Measurements from ENCODE around the gene ALK.

ALK gene

GRCh38 chr2:29876374-29876773 is 45.0 kb downstream of the ALK start:
- H3K4me3 ChIP-seq (ENCODE audit: control insufficient read depth, low read depth, low read length) = no peak overlapping the region
- TF ChIP-seq, protein P1, sequence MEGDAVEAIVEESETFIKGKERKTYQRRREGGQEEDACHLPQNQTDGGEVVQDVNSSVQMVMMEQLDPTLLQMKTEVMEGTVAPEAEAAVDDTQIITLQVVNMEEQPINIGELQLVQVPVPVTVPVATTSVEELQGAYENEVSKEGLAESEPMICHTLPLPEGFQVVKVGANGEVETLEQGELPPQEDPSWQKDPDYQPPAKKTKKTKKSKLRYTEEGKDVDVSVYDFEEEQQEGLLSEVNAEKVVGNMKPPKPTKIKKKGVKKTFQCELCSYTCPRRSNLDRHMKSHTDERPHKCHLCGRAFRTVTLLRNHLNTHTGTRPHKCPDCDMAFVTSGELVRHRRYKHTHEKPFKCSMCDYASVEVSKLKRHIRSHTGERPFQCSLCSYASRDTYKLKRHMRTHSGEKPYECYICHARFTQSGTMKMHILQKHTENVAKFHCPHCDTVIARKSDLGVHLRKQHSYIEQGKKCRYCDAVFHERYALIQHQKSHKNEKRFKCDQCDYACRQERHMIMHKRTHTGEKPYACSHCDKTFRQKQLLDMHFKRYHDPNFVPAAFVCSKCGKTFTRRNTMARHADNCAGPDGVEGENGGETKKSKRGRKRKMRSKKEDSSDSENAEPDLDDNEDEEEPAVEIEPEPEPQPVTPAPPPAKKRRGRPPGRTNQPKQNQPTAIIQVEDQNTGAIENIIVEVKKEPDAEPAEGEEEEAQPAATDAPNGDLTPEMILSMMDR (IDR thresholded peaks at IDR 0.05; ENCODE audit: control insufficient read depth, insufficient read depth, low read depth, low read length, missing control alignments) = no peak
- no peak for DNase-seq (ENCODE audit: low read depth)

- no peak overlapping the region for H3K4me3 ChIP-seq (ENCODE audit: control insufficient read depth, low read depth, low read length)
- TF ChIP-seq, protein P1 (IDR thresholded peaks at IDR 0.05; ENCODE audit: control insufficient read depth, insufficient read depth, low read depth, low read length, missing control alignments) = no peak
- DNase-seq (ENCODE audit: low read depth) = no peak
Observed at GRCh38 chr2:29874745-29875144, 46.6 kb downstream of the ALK start.

DNA sequence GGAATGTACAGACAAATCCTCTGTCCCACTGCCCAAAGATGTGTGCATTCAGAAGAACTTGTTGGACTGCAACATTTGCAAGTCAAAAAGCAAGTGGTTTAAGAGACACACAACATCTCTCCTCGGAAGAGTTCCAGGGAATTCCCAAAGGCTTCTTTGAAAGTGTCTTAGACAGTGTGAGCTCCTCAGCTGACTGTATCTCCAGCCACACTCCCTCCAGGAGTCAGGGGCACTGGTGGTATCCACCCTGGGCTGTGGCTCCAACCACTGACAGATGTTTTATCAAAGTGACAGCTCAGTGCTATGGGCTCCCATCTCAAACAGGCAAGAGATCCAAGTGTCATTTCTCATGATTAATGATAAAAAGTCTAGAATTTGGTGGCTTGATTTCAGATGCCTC is 48.5 kb downstream of the ALK start:
- DNase-seq (ENCODE audit: low read depth) = no peak
- TF ChIP-seq, protein P1 (IDR thresholded peaks at IDR 0.05; ENCODE audit: control insufficient read depth, insufficient read depth, low read depth, low read length, missing control alignments) = no peak
- no peak overlapping the region for H3K4me3 ChIP-seq (ENCODE audit: control insufficient read depth, low read depth, low read length)

DNA sequence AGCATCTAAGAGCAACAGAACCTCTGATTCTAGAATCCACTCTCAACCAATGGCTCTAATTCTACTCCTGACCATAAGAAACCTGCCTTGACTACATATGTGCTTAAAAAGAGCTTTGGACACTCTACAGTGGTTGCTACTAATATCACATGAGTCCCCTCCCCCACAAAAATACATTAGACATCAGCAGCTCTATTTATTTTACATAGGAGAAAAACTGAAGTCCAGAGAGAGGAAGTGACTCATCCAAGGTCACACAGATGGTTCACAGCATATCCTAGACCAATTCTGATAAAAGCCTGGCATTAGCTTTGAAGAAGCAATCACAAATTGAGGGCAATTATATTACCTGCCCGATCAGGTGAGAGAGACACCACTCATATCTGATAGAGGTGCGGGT is 49.8 kb downstream of the ALK start:
- TF ChIP-seq, protein P1 (IDR thresholded peaks at IDR 0.05; ENCODE audit: control insufficient read depth, insufficient read depth, low read depth, low read length, missing control alignments) = no peak
- no peak overlapping the region for H3K4me3 ChIP-seq (ENCODE audit: control insufficient read depth, low read depth, low read length)
- DNase-seq (ENCODE audit: low read depth) = no peak

DNA sequence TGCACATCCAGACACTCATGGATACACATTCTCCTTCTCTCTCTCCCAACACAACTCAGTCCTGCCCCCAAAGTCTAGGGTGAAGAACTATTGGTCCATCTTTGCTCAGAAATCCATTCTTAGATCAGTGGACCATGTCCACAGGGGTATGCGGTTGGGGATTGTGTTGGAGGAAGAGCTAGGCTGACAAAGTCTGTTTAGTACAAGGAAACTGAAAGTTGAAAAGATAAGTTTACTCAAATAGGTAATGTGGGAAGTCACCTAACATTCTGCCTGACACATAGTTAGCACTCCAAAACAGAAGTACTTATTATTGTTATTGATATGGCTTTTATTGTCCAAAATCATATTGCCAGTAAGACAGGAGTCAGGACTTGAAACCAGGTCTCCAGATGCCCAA is 55.9 kb downstream of the ALK start:
- TF ChIP-seq, protein P1 (IDR thresholded peaks at IDR 0.05; ENCODE audit: control insufficient read depth, insufficient read depth, low read depth, low read length, missing control alignments) = no peak
- no peak for DNase-seq (ENCODE audit: low read depth)
- H3K4me3 ChIP-seq (ENCODE audit: control insufficient read depth, low read depth, low read length) = no peak overlapping the region

DNA sequence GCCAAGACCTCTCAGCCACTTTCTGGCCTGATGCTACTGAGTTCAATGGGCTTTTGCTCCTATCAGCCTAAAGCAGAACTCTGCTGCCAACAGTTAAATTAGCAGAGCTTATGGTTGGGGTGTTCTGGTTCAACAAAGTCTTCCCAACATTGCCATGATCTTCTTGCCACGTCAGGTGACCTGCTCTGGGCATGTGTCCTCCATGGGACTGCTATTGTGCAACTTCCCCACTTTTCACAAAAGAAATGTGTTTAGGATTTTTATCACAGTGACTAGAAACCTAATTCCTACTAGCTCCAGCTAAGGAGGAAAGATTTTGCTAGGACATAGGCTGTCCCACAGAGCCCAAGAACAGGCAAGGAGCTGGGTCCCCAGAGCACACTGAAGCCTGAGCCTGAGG is 56.4 kb downstream of the ALK start:
- DNase-seq (ENCODE audit: low read depth) = no peak
- no peak overlapping the region for H3K4me3 ChIP-seq (ENCODE audit: control insufficient read depth, low read depth, low read length)
- TF ChIP-seq, protein P1 (IDR thresholded peaks at IDR 0.05; ENCODE audit: control insufficient read depth, insufficient read depth, low read depth, low read length, missing control alignments) = no peak

All from AG09309 (cell line).